ENCODE results near the gene CCDC148. TPM values are rescaled to one million over a fixed set of nuclear protein-coding genes. Genes with fewer than 3 reads are reported as not detected.
A peak's percentile ranks its signal among the peaks of the same experiment; 100 is the strongest.
"Not testable (repeated sequence)": the region's sequence is repeated elsewhere in the genome, so short reads cannot be mapped to it uniquely, and the experiment has no call there.

CCDC148 gene
- total RNA-seq, 1 donor from 2014 or later, result 32.6 TPM

- peak; percentile 30 to 57 for DNase-seq (ENCODE audit: low spot score in 2 of 2)
- FAIRE-seq, result no peak
Measured at GRCh38 chr2:158457092-158457825, 706 bp upstream of the CCDC148 start.

- DNase-seq (ENCODE audit: low spot score in 2 of 2), result no peak
- FAIRE-seq, result no peak
Measured at GRCh38 chr2:158443606-158444005, 12.9 kb downstream of the CCDC148 start.

GRCh38 chr2:158439062-158439461, 17.5 kb downstream of the CCDC148 start:
- not testable (repeated sequence) for DNase-seq (ENCODE audit: low spot score in 2 of 2); FAIRE-seq

GRCh38 chr2:158433716-158434115, 22.8 kb downstream of the CCDC148 start:
- not testable (repeated sequence) for FAIRE-seq; DNase-seq (ENCODE audit: low spot score in 2 of 2)

- no peak for DNase-seq (ENCODE audit: low spot score in 2 of 2)
- FAIRE-seq, result peak; percentile 50
Measured at GRCh38 chr2:158432117-158432516, 24.4 kb downstream of the CCDC148 start.

- FAIRE-seq (no peak), DNase-seq (ENCODE audit: low spot score in 2 of 2) (no peak)
Measured at GRCh38 chr2:158414538-158414937, 42.0 kb downstream of the CCDC148 start.

GRCh38 chr2:158413581-158413980, 43.0 kb downstream of the CCDC148 start:
- FAIRE-seq, result no peak
- no peak for DNase-seq (ENCODE audit: low spot score in 2 of 2)

- DNase-seq (ENCODE audit: low spot score in 2 of 2) (no peak), FAIRE-seq (no peak)
Measured at GRCh38 chr2:158412206-158412605, 44.3 kb downstream of the CCDC148 start.

- no peak for DNase-seq (ENCODE audit: low spot score in 2 of 2)
- no peak for FAIRE-seq
Measured at GRCh38 chr2:158411748-158412147, 44.8 kb downstream of the CCDC148 start.

- no peak for DNase-seq (ENCODE audit: low spot score in 2 of 2)
Measured at GRCh38 chr2:158410132-158410531, 46.4 kb downstream of the CCDC148 start.

GRCh38 chr2:158407031-158407430, 49.5 kb downstream of the CCDC148 start:
- FAIRE-seq (no peak), DNase-seq (ENCODE audit: low spot score in 2 of 2) (no peak)

More at GRCh38 chr2:158410132-158410531, 46.4 kb downstream of the CCDC148 start:
- no peak for FAIRE-seq

- peak; percentile 62 for FAIRE-seq
- no peak for DNase-seq (ENCODE audit: low spot score in 2 of 2)
Measured at GRCh38 chr2:158405341-158405740, 51.2 kb downstream of the CCDC148 start.

- DNase-seq (ENCODE audit: low spot score in 2 of 2) (no peak), FAIRE-seq (no peak)
Measured at GRCh38 chr2:158403237-158403636, 53.3 kb downstream of the CCDC148 start.

- DNase-seq (ENCODE audit: low spot score in 2 of 2) (no peak), FAIRE-seq (no peak)
Measured at GRCh38 chr2:158402665-158403064, 53.9 kb downstream of the CCDC148 start.

GRCh38 chr2:158395166-158395565, 61.4 kb downstream of the CCDC148 start:
- FAIRE-seq (no peak), DNase-seq (ENCODE audit: low spot score in 2 of 2) (no peak)

GRCh38 chr2:158394453-158394852, 62.1 kb downstream of the CCDC148 start:
- no peak for FAIRE-seq
- DNase-seq (ENCODE audit: low spot score in 2 of 2), result no peak

- DNase-seq (ENCODE audit: low spot score in 2 of 2) (no peak), FAIRE-seq (no peak)
Measured at GRCh38 chr2:158393886-158394285, 62.7 kb downstream of the CCDC148 start.

GRCh38 chr2:158392687-158393086, 63.9 kb downstream of the CCDC148 start:
- FAIRE-seq (no peak), DNase-seq (ENCODE audit: low spot score in 2 of 2) (no peak)

- FAIRE-seq (no peak), DNase-seq (ENCODE audit: low spot score in 2 of 2) (no peak)
Measured at GRCh38 chr2:158391876-158392275, 64.7 kb downstream of the CCDC148 start.

- no peak for DNase-seq (ENCODE audit: low spot score in 2 of 2)
- FAIRE-seq, result no peak
Measured at GRCh38 chr2:158391361-158391760, 65.2 kb downstream of the CCDC148 start.

- FAIRE-seq (no peak), DNase-seq (ENCODE audit: low spot score in 2 of 2) (no peak)
Measured at GRCh38 chr2:158388159-158388558, 68.4 kb downstream of the CCDC148 start.

GRCh38 chr2:158385646-158386045, 70.9 kb downstream of the CCDC148 start:
- DNase-seq (ENCODE audit: low spot score in 2 of 2), result no peak
- no peak for FAIRE-seq
